ENCODE data around the gene SLC12A1. TPM values are rescaled to one million over a fixed set of nuclear protein-coding genes. Genes with fewer than 3 reads are reported as not detected.

The SLC12A1 gene
- total RNA-seq (not detected), polyA plus RNA-seq (under 1 TPM in 1 of 3 donors, not detected in 2; 0.03 TPM)

DNA sequence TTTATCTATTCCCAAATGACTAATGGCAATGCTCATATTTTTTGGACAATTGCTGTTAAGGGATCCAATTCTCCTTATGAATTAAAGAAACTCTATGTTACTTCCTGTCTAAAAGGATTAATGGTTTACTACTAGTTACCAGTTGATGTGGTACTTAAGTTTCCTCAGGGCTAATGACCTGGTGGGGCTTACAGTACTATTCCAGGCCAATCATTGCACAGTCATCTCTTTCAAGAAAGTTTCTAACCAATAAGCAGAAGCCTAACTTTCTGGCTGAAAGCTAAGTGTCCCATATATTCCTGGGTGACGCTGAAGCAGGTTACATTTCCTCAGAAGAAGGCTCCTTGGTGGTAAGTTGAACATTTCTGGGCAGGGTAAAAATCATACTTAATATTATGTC lies at the start of gene SLC12A1:
Gene SLC12A1 (plus strand): TSS at position 322 of the 400 bp plus-strand sequence. CDS start 1,418 bp downstream, outside the sequence.
- TF ChIP-seq EP300 (IDR thresholded peaks at IDR 0.05) (no peak), POLR2AphosphoS5 (IDR thresholded peaks at IDR 0.05) (no peak), POLR2A (IDR thresholded peaks at IDR 0.05) (no peak)
- TF ChIP-seq, protein P1, sequence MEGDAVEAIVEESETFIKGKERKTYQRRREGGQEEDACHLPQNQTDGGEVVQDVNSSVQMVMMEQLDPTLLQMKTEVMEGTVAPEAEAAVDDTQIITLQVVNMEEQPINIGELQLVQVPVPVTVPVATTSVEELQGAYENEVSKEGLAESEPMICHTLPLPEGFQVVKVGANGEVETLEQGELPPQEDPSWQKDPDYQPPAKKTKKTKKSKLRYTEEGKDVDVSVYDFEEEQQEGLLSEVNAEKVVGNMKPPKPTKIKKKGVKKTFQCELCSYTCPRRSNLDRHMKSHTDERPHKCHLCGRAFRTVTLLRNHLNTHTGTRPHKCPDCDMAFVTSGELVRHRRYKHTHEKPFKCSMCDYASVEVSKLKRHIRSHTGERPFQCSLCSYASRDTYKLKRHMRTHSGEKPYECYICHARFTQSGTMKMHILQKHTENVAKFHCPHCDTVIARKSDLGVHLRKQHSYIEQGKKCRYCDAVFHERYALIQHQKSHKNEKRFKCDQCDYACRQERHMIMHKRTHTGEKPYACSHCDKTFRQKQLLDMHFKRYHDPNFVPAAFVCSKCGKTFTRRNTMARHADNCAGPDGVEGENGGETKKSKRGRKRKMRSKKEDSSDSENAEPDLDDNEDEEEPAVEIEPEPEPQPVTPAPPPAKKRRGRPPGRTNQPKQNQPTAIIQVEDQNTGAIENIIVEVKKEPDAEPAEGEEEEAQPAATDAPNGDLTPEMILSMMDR (IDR thresholded peaks at IDR 0.05) = no peak
- H3K27me3 ChIP-seq = no peaks in the 10 kb centered on the region
- no peaks in the 10 kb centered on the region for H3K36me3 ChIP-seq
- no peak within 1 kb of the TSS for H3K27ac ChIP-seq
- intact Hi-C loops (cut with DNase I) = no loop called here
- H3K9me3 ChIP-seq = no peaks in the 10 kb centered on the region
- no peak within 1 kb of the TSS for H3K4me3 ChIP-seq
- no peaks in the 10 kb centered on the region for H3K4me1 ChIP-seq
- 96 to 97% methylated on average over 1 of the region's 1 CpG for WGBS, 2 donors
- no peak for DNase-seq

DNA sequence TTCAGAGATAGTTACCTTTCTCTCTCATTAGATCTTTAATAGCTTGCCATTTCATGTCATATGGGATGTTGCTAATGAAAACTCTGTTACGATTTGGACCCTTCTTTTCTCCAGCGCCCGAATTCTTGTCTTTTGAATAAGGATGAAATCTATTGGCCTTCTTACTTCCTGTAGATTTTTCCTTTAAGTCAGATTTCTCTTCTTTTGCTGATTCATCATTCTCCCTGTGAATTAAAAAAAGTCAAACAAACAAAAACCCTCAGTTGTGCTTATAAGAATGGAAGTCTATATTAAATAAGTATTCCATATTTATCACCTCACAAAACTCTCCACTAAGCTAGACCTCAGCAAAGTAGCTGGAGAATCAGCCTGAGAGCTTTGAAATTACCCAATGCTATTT lies 37.5 kb upstream of the SLC12A1 start:
- H3K4me3 ChIP-seq = no peak overlapping the region
- TF ChIP-seq POLR2AphosphoS5 (IDR thresholded peaks at IDR 0.05) (no peak), EP300 (IDR thresholded peaks at IDR 0.05) (no peak), POLR2A (IDR thresholded peaks at IDR 0.05) (no peak)
- TF ChIP-seq, protein P1 (IDR thresholded peaks at IDR 0.05) = no peak

DNA sequence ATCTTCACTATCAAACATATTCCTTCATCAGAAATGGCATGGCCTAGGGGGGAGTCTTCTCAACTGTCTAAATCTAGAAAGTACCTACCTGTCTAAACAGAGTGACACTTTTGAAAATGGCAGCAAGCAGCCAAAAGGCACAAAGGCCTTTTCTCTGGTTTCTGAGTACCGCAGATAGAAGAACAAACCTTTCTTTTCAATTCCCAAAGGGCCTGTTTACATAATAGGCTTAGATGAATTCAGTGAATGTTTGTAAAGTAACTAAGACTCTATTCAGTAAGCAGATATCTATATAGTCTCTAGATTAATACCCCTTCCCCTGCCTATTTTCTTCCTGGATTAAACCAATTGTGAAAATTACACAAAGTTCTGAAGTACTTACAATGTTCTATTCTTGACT lies 35.1 kb upstream of the SLC12A1 start:
- H3K4me3 ChIP-seq = no peak overlapping the region
- no peaks in the 10 kb centered on the region for H3K9me3 ChIP-seq
- TF ChIP-seq EP300 (IDR thresholded peaks at IDR 0.05) = no peak
- TF ChIP-seq POLR2A (IDR thresholded peaks at IDR 0.05) = no peak
- peaks cover 0 to 9% (median 0%) of the 10 kb centered on the region in 4 donors for H3K4me1 ChIP-seq
- no peak for DNase-seq
- peaks cover 0 to 13% (median 0%) of the 10 kb centered on the region in 4 donors for H3K36me3 ChIP-seq
- intact Hi-C loops (cut with DNase I) = no loop called here
- 89 to 95% methylated on average over 1 of the region's 1 CpG for whole genome bisulfite sequencing, 2 donors
- H3K27me3 ChIP-seq = no peaks in the 10 kb centered on the region
- no peak overlapping the region for H3K27ac ChIP-seq

More for the DNA sequence above, 37.5 kb upstream of the SLC12A1 start:
- no peaks in the 10 kb centered on the region for H3K27me3 ChIP-seq
- no peaks in the 10 kb centered on the region for H3K9me3 ChIP-seq
- WGBS, 2 donors = 61 to 63% methylated on average over 3 of the region's 3 CpGs
- DNase-seq = no peak
- peaks cover 0 to 27% (median 0%) of the 10 kb centered on the region in 4 donors for H3K36me3 ChIP-seq
- no peak overlapping the region for H3K27ac ChIP-seq
- peaks cover 0 to 7% (median 0%) of the 10 kb centered on the region in 4 donors for H3K4me1 ChIP-seq
- intact Hi-C loops (cut with DNase I) = no loop called here

DNA sequence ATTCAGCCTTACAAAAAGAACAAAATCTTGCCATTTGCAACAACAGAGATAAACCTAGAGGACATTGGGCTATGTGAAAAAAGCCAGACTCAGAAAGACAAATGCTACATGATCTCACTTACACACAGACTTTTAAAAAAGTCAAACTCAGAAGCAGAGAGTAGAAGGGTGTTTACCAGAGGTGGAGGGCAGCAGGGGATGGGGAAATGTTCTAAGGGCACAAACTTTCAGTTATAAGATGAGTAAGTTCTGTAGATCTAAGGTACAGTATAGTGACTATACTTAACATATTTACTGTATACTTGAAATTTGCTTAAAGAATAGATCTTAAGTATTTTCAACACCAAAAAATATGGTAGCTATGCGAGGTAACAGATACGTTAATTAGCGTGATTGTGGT lies 31.0 kb upstream of the SLC12A1 start:
- no peak for DNase-seq
- intact Hi-C loops (cut with DNase I) = loop anchor here (5.0 kb wide), 1 partner anchor 157 kb away; the partner anchor contains the start of gene DUT
- Histone ChIP-seq H3K4me1 (peaks cover 0 to 21% (median 2%) of the 10 kb centered on the region in 4 donors), H3K27ac (no peak overlapping the region), H3K9me3 (no peaks in the 10 kb centered on the region), H3K4me3 (no peak overlapping the region), H3K36me3 (no peaks in the 10 kb centered on the region), H3K27me3 (no peaks in the 10 kb centered on the region)
- WGBS, 2 donors = 95 to 97% methylated on average over 3 of the region's 3 CpGs
- TF ChIP-seq EP300 (IDR thresholded peaks at IDR 0.05) = no peak
- TF ChIP-seq POLR2AphosphoS5 (IDR thresholded peaks at IDR 0.05) = no peak
- TF ChIP-seq POLR2A (IDR thresholded peaks at IDR 0.05) = no peak
- TF ChIP-seq, protein P1 (IDR thresholded peaks at IDR 0.05) = no peak

DNA sequence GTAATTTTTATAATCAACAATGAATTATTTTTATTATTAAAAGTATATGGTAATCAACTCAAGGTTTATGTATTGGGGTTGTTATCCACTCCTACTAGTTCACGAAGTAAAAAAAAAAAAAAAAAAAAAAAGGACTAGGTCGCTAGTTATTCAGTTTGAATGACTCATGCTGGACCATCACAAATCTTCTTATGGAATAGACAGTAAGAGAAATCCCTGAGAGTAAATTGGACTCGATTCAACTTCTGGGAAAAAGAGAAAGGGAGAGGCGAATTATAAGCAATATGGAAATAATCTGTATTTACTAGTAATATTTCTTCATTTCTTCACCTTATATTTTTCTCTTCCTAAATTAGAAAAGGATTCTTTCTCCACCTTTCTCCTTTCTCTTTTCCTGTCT lies 30.0 kb upstream of the SLC12A1 start:
- peak overlapping the region in 3 of 4 donors; percentile 89 to 94 (median 91) for H3K27ac ChIP-seq
- TF ChIP-seq POLR2AphosphoS5 (IDR thresholded peaks at IDR 0.05) (no peak), POLR2A (IDR thresholded peaks at IDR 0.05) (no peak), EP300 (IDR thresholded peaks at IDR 0.05) (no peak)
- TF ChIP-seq, protein P1 (IDR thresholded peaks at IDR 0.05) = no peak
- H3K36me3 ChIP-seq = no peaks in the 10 kb centered on the region
- H3K4me1 ChIP-seq = peaks cover 0 to 14% (median 2%) of the 10 kb centered on the region in 4 donors
- intact Hi-C loops (cut with DNase I) = loop anchor here (5.0 kb wide), 1 partner anchor 156 kb away; the partner anchor contains the start of gene DUT
- no peak for DNase-seq
- H3K9me3 ChIP-seq = no peaks in the 10 kb centered on the region
- WGBS, 2 donors = 86 to 92% methylated on average over 4 of the region's 4 CpGs
- H3K4me3 ChIP-seq = no peak overlapping the region
- H3K27me3 ChIP-seq = no peaks in the 10 kb centered on the region
